ENCODE results near the gene RIMBP3C.
"Not testable (repeated sequence)": the region's sequence is repeated elsewhere in the genome, so short reads cannot be mapped to it uniquely, and the experiment has no call there.

RIMBP3C gene, protein sequence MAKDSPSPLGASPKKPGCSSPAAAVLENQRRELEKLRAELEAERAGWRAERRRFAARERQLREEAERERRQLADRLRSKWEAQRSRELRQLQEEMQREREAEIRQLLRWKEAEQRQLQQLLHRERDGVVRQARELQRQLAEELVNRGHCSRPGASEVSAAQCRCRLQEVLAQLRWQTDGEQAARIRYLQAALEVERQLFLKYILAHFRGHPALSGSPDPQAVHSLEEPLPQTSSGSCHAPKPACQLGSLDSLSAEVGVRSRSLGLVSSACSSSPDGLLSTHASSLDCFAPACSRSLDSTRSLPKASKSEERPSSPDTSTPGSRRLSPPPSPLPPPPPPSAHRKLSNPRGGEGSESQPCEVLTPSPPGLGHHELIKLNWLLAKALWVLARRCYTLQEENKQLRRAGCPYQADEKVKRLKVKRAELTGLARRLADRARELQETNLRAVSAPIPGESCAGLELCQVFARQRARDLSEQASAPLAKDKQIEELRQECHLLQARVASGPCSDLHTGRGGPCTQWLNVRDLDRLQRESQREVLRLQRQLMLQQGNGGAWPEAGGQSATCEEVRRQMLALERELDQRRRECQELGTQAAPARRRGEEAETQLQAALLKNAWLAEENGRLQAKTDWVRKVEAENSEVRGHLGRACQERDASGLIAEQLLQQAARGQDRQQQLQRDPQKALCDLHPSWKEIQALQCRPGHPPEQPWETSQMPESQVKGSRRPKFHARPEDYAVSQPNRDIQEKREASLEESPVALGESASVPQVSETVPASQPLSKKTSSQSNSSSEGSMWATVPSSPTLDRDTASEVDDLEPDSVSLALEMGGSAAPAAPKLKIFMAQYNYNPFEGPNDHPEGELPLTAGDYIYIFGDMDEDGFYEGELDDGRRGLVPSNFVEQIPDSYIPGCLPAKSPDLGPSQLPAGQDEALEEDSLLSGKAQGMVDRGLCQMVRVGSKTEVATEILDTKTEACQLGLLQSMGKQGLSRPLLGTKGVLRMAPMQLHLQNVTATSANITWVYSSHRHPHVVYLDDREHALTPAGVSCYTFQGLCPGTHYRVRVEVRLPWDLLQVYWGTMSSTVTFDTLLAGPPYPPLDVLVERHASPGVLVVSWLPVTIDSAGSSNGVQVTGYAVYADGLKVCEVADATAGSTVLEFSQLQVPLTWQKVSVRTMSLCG (N-terminal part only)

DNA sequence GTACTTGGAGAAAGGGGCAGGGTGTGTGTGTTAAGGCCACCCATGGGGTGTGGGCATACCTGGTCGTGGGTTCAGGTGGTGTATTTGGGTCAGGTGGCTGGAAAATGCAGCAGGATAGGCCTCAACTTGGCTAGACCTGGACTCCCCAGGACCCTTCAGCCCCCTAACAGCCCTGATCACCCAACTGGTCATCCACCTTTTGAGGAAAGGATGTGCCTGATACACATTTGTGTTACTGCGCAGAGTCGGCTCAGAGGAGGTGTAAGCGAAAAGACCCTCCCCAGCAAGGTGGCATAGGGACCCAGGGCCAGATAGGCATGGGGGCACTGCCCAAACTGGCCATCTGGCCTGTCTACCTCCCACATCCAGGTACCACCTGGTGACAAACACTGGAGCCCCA, at the start of gene RIMBP3C:
Gene RIMBP3C (minus strand): TSS at position 101 of the 400 bp plus-strand sequence. CDS start 485 bp downstream, outside the sequence.
- DNase-seq (ENCODE audit: extremely low spot score); POLR2A ChIA-PET; CTCF ChIA-PET: not testable (repeated sequence)

DNA sequence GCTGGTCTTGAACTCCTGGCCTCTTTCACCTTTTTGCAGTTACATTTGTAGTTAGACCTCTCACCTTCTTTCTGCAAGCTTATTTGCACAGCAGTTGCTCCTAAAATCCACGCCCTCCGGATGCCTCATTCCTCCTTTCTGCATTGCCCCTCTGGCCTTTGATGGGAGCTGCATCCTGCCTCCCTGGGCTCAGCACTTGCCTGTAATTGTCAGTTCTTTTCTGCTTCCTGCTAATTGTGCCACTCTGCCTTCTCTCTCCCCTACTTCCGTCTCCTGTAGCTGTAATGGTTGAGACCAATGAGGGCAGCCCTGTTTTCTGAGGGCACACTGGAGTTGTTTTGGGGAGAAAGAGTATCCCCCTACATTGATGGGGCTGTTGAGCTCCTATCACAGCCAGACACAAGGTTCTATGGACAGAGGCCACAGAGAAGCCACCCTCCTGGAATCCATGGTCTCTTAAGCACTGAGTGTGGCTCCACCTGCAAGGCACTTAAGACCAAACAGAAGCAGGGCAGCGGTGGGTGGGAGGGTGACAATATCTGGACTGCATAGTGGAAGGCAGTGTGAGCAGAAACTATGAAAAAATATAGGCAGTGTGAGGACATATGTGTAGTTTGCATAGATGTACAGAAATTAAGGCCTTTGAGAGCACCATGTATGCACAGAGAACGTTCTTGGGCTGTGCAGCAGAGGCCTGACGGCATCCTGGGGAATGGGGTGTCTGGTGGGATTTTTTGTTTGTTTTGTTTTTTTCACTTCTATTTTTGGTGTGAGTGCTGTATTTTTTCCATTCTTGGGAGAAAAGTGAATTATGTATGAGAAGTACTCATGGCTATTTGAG, 48.0 kb upstream of the RIMBP3C start:
- no peak for DNase-seq (ENCODE audit: extremely low spot score)
- ChIA-PET CTCF (no interaction called here), POLR2A (no interaction called here)
- TF ChIP-seq CTBP1 (IDR thresholded peaks at IDR 0.05; ENCODE audit: borderline replicate concordance) (no peak), L3MBTL2 (conservative IDR thresholded peaks at IDR 0.05) (no peak), LEF1 (IDR thresholded peaks at IDR 0.05; ENCODE audit: borderline replicate concordance) (no peak), FOXK2 (IDR thresholded peaks at IDR 0.05) (no peak), BHLHE40 (IDR thresholded peaks at IDR 0.05; ENCODE audit: borderline replicate concordance) (no peak), NFRKB (IDR thresholded peaks at IDR 0.05) (no peak), SUZ12 (IDR thresholded peaks at IDR 0.05) (no peak), ZNF384 (IDR thresholded peaks at IDR 0.05) (no peak), TARDBP (IDR thresholded peaks at IDR 0.05) (no peak), HDGF (IDR thresholded peaks at IDR 0.05; ENCODE audit: borderline replicate concordance) (no peak), FOXM1 (IDR thresholded peaks at IDR 0.05; ENCODE audit: borderline replicate concordance) (no peak), SP1 (IDR thresholded peaks at IDR 0.05) (no peak), ARNT (IDR thresholded peaks at IDR 0.05) (no peak), ELF4 (IDR thresholded peaks at IDR 0.05) (no peak), FOXA1 (IDR thresholded peaks at IDR 0.05) (no peak)
- TF ChIP-seq, protein P1, sequence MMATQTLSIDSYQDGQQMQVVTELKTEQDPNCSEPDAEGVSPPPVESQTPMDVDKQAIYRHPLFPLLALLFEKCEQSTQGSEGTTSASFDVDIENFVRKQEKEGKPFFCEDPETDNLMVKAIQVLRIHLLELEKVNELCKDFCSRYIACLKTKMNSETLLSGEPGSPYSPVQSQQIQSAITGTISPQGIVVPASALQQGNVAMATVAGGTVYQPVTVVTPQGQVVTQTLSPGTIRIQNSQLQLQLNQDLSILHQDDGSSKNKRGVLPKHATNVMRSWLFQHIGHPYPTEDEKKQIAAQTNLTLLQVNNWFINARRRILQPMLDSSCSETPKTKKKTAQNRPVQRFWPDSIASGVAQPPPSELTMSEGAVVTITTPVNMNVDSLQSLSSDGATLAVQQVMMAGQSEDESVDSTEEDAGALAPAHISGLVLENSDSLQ (IDR thresholded peaks at IDR 0.05): no peak

DNA sequence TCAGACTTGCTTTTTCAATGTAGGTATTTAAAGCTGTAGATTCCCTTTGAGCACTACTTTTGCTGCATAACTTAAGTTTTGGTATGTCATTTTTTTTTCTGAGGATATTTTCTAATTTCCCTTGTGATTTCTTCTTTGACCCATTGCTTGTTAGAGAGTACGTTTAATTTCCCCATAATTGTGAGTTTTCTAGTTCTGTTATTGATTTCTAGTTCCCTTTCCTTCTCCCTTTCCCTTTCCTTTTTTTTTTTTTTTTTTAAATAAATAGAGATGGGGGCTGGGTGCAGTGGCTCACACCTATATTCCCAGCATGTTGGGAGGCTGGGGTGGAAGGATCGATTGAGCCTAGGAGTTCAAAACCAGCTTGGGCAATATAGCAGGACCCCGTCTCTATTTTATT, 47.0 kb upstream of the RIMBP3C start:
- TF ChIP-seq LEF1 (IDR thresholded peaks at IDR 0.05; ENCODE audit: borderline replicate concordance) (no peak), ZNF384 (IDR thresholded peaks at IDR 0.05) (no peak), HDGF (IDR thresholded peaks at IDR 0.05; ENCODE audit: borderline replicate concordance) (no peak), FOXM1 (IDR thresholded peaks at IDR 0.05; ENCODE audit: borderline replicate concordance) (no peak), ELF4 (IDR thresholded peaks at IDR 0.05) (no peak), SUZ12 (IDR thresholded peaks at IDR 0.05) (no peak), TARDBP (IDR thresholded peaks at IDR 0.05) (no peak), L3MBTL2 (conservative IDR thresholded peaks at IDR 0.05) (no peak), BHLHE40 (IDR thresholded peaks at IDR 0.05; ENCODE audit: borderline replicate concordance) (no peak), FOXK2 (IDR thresholded peaks at IDR 0.05) (no peak), SP1 (IDR thresholded peaks at IDR 0.05) (no peak), NFRKB (IDR thresholded peaks at IDR 0.05) (no peak), ARNT (IDR thresholded peaks at IDR 0.05) (no peak), CTBP1 (IDR thresholded peaks at IDR 0.05; ENCODE audit: borderline replicate concordance) (no peak), FOXA1 (IDR thresholded peaks at IDR 0.05) (no peak)
- TF ChIP-seq, protein P1 (IDR thresholded peaks at IDR 0.05): no peak
- CTCF ChIA-PET: no interaction called here
- DNase-seq (ENCODE audit: extremely low spot score): no peak
- POLR2A ChIA-PET: interaction anchor here (0.7 kb wide), 1 partner anchor 14 kb away, joined by 3 read pairs; no protein-coding TSS in a partner anchor

DNA sequence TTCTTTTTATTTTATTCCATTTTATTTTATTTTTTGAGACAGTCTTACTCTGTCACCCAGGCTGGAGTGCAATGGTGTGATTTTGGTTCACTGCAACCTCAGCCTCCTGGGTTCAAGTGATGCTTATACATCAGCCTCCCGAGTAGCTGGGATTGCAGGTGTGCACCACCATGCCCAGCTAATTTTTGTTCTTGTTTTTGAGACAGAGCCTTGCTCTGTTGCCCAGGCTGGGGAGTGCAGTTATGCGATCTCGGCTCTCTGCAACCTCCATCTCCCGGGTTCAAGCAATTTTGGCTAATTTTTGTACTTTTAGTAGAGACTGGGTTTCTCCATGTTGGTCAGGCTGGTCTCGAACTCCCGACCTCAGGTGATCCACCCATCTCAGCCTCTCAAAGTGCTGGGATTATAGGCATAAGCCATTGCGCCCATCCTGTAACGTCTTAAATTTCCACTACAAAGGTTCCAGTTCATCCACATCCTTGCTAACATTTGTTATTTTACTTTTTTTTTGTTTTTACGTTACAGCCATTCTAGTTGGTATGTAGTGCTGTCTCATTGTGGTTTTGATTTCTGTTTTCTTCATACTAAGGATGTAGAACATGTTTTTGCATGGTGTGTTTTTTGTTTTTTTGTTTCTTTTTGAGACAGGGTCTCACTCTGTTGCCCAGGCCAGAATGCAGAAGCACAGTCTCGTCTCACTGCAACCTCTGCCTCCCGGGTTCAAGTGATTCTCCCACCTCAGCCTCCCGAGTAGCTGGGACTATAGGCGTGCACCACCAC, 45.3 kb upstream of the RIMBP3C start:
- POLR2A ChIA-PET: not testable (repeated sequence)

DNA sequence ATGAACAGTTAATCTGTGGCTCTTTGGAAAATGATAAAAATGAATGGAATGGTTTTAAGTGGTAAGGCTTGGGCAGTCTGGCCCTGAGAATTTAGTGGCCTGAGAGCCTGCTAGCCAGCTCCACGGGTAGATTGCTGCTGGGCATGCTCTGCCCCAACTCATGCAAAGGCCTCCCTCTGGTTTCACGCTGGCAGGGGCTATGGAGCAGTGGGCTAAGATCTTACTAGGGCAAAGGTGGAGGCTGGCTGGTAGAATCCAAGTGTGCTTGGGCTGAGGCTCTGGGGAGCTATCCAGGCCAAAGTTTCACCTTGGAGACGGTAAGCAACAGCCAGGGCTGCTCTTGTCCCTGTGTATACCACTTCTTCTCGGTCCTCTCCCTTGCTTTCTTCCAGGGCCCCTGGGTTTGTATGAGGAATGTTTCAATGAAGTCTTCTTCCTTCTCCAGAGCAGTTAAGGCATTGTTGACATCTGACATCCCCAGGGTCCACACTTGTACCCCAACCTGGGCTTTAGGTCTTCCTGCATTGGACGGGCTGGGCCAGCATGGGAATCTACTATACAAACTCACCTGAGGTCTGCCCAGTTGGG, 43.7 kb upstream of the RIMBP3C start:
- ChIA-PET POLR2A (no interaction called here), CTCF (interaction anchor here (1.2 to 2.2 kb wide), 2 partner anchors 21 to 52 kb away, joined by 3 to 9 read pairs; no protein-coding TSS in a partner anchor)
- TF ChIP-seq SUZ12 (IDR thresholded peaks at IDR 0.05) (no peak), ARNT (IDR thresholded peaks at IDR 0.05) (no peak), CTBP1 (IDR thresholded peaks at IDR 0.05; ENCODE audit: borderline replicate concordance) (no peak), ELF4 (IDR thresholded peaks at IDR 0.05) (no peak), HDGF (IDR thresholded peaks at IDR 0.05; ENCODE audit: borderline replicate concordance) (no peak), BHLHE40 (IDR thresholded peaks at IDR 0.05; ENCODE audit: borderline replicate concordance) (no peak)
- no peak for DNase-seq (ENCODE audit: extremely low spot score)

More for the DNA sequence above, 45.3 kb upstream of the RIMBP3C start:
- DNase-seq (ENCODE audit: extremely low spot score); CTCF ChIA-PET: not testable (repeated sequence)

All from HEK293T (cell line).